Parathyroid adenoma (tissue), 2 donors: ENCODE data around the gene CFAP97D1.

ENCODE experiments used
- H2AFZ ChIP-seq: fragments of 300-600 bp; sonication (generic); one replicate; pipeline ENCODE4 v1.7.0; 2017; ENCODE audit warnings: antibody characterized with exemption, mild to moderate bottlenecking
- H3K27ac ChIP-seq: fragments of 300-600 bp; sonication (generic); one replicate; pipeline ENCODE4 v1.7.0; 2017
- H3K27me3 ChIP-seq: fragments of 300-600 bp; sonication (generic); one replicate; pipeline ENCODE4 v1.7.0; 2017; ENCODE audit warnings: low read length; ENCODE audit not compliant: control insufficient read depth, insufficient read depth
- H3K36me3 ChIP-seq: fragments of 300-600 bp; sonication (generic); one replicate; pipeline ENCODE4 v1.7.0; 2017; ENCODE audit warnings: low read length; ENCODE audit not compliant: control insufficient read depth, insufficient read depth
- H3K4me1 ChIP-seq: fragments of 300-600 bp; sonication (generic); one replicate; pipeline ENCODE4 v1.7.0; 2017; ENCODE audit warnings: control low read depth
- H3K4me2 ChIP-seq: fragments of 300-600 bp; sonication (generic); one replicate; pipeline ENCODE4 v1.7.0; 2017; ENCODE audit warnings: low read length
- H3K4me3 ChIP-seq: fragments of 300-600 bp; sonication (generic); one replicate; pipeline ENCODE4 v1.7.0; 2017; ENCODE audit warnings: low read depth, low read length
- H3K79me2 ChIP-seq: fragments of 300-600 bp; sonication (generic); one replicate; pipeline ENCODE4 v1.7.0; 2017; ENCODE audit warnings: control low read depth
- H3K9ac ChIP-seq: fragments of 300-600 bp; sonication (generic); one replicate; pipeline ENCODE4 v1.7.0; 2017; ENCODE audit warnings: mild to moderate bottlenecking
- H3K9me3 ChIP-seq: fragments of 300-600 bp; sonication (generic); one replicate; pipeline ENCODE4 v1.7.0; 2017; ENCODE audit warnings: low read length; ENCODE audit not compliant: control insufficient read depth
- CTCF ChIP-seq: fragments of 300-600 bp; sonication (generic); IDR thresholded peaks from one replicate; pipeline ENCODE4 v1.7.0; 2017; ENCODE audit warnings: antibody characterized with exemption, mild to moderate bottlenecking
- donor health status: primary hyperparathyroidism.

CFAP97D1 gene

GRCh38 chr17:43768382-43768781 lies 11.9 kb upstream of the CFAP97D1 start:
- no peak overlapping the region for H3K9ac ChIP-seq
- H3K27me3 ChIP-seq: no peaks in the 10 kb centered on the region
- no peak overlapping the region for H2AFZ ChIP-seq
- no peak overlapping the region for H3K27ac ChIP-seq
- H3K79me2 ChIP-seq: no peaks in the 10 kb centered on the region
- no peaks in the 10 kb centered on the region for H3K36me3 ChIP-seq
- no peak for TF ChIP-seq CTCF
- H3K4me3 ChIP-seq: no peak overlapping the region
- no peak overlapping the region for H3K4me2 ChIP-seq
- no peaks in the 10 kb centered on the region for H3K9me3 ChIP-seq
- H3K4me1 ChIP-seq: no peaks in the 10 kb centered on the region

GRCh38 chr17:43768943-43769342 lies 11.3 kb upstream of the CFAP97D1 start:
- H3K27ac ChIP-seq: no peak overlapping the region
- no peaks in the 10 kb centered on the region for H3K36me3 ChIP-seq
- no peaks in the 10 kb centered on the region for H3K9me3 ChIP-seq
- no peaks in the 10 kb centered on the region for H3K4me1 ChIP-seq
- no peaks in the 10 kb centered on the region for H3K79me2 ChIP-seq
- H3K4me3 ChIP-seq: no peak overlapping the region
- H2AFZ ChIP-seq: no peak overlapping the region
- no peak overlapping the region for H3K4me2 ChIP-seq
- H3K27me3 ChIP-seq: no peaks in the 10 kb centered on the region
- H3K9ac ChIP-seq: no peak overlapping the region
- TF ChIP-seq CTCF: no peak

GRCh38 chr17:43769426-43769825 lies 10.8 kb upstream of the CFAP97D1 start:
- no peaks in the 10 kb centered on the region for H3K36me3 ChIP-seq
- H3K4me3 ChIP-seq: no peak overlapping the region
- no peaks in the 10 kb centered on the region for H3K27me3 ChIP-seq
- no peak overlapping the region for H3K27ac ChIP-seq
- no peaks in the 10 kb centered on the region for H3K9me3 ChIP-seq
- no peak overlapping the region for H2AFZ ChIP-seq
- H3K4me1 ChIP-seq: no peaks in the 10 kb centered on the region
- no peak for TF ChIP-seq CTCF
- no peak overlapping the region for H3K4me2 ChIP-seq
- no peaks in the 10 kb centered on the region for H3K79me2 ChIP-seq
- no peak overlapping the region for H3K9ac ChIP-seq

- Histone ChIP-seq H3K36me3 (no peaks in the 10 kb centered on the region), H3K4me3 (no peak overlapping the region), H3K27ac (no peak overlapping the region), H3K79me2 (no peaks in the 10 kb centered on the region), H2AFZ (no peak overlapping the region), H3K27me3 (no peaks in the 10 kb centered on the region), H3K9ac (no peak overlapping the region), H3K9me3 (no peaks in the 10 kb centered on the region), H3K4me2 (no peak overlapping the region), H3K4me1 (no peaks in the 10 kb centered on the region)
- no peak for TF ChIP-seq CTCF
These were observed 10.4 kb upstream of the CFAP97D1 start for GRCh38 chr17:43769859-43770258.

GRCh38 chr17:43770957-43771356 lies 9.3 kb upstream of the CFAP97D1 start:
- Histone ChIP-seq H3K79me2 (no peaks in the 10 kb centered on the region), H3K9ac (no peak overlapping the region), H3K27ac (no peak overlapping the region), H3K4me1 (no peaks in the 10 kb centered on the region), H3K36me3 (no peaks in the 10 kb centered on the region), H3K4me2 (no peak overlapping the region), H3K4me3 (no peak overlapping the region), H2AFZ (no peak overlapping the region), H3K9me3 (no peaks in the 10 kb centered on the region), H3K27me3 (no peaks in the 10 kb centered on the region)
- no peak for TF ChIP-seq CTCF
